GM12878 (cell line): ENCODE measurements around the gene DTL. TPM values are rescaled to one million over a fixed set of nuclear protein-coding genes. Genes with fewer than 3 reads are reported as not detected.

Source experiments
- ATAC-seq: fragments of 200-7000 bp; cut with Tn5 transposase; 3 replicates; pipeline ENCODE4 v1.9.1; 2020; ENCODE audit warnings: mild to moderate bottlenecking, moderate library complexity
- BruUV-seq: library from RNA; stranded (reverse); fragments of 400-500 nt; replicated peaks from 2 replicates; lab custom pipeline; 2021; lab: Mats Ljungman, UMichigan
- CTCF ChIA-PET: fragments of 300-600 bp; sonication (Branson Sonifier 250); formaldehyde crosslinking; extraction: SDS; loops from one replicate; lab custom pipeline; 2021; ENCODE audit warnings: inconsistent platforms; lab: Yijun Ruan, JAX
- POLR2A ChIA-PET: fragments of 350-600 bp; formaldehyde crosslinking; extraction: SDS; loops from one replicate; lab custom pipeline; 2021; ENCODE audit warnings: inconsistent platforms; lab: Charles Lee
- RAD21 ChIA-PET: fragments of 300-600 bp; sonication (Branson Sonifier 250); formaldehyde crosslinking; loops from one replicate; lab custom pipeline; 2023; ENCODE audit warnings: antibody characterized with exemption; ENCODE audit not compliant: unreplicated experiment; lab: Charles Lee
- SMC1A ChIA-PET: fragments of 300-600 bp; sonication (Branson Sonifier 250); formaldehyde crosslinking; loops from one replicate; lab custom pipeline; 2023; ENCODE audit not compliant: unreplicated experiment, uncharacterized antibody; lab: Charles Lee
- DNase-seq: peaks from one replicate; pipeline ENCODE4 v3.0.0-alpha.2; 2011; ENCODE audit warnings: low read depth, low spot score
- FAIRE-seq: peaks from 3 replicates; lab custom pipeline; 2011; peaks lifted over from hg19 to GRCh38; lab: Jason Lieb, UNC
- H2AFZ ChIP-seq: 2 replicates; pipeline ENCODE4 v1.6.0; 2011; ENCODE audit warnings: low read depth, low read length, control low read depth; ENCODE audit not compliant: control insufficient read depth
- H3K27ac ChIP-seq: 2 replicates; pipeline ENCODE4 v1.5.1; 2011; ENCODE audit warnings: control low read depth; ENCODE audit not compliant: control insufficient read depth, insufficient read depth
- H3K27me3 ChIP-seq, 2 experiments: replicated peaks in 1 of 2; 2 replicates each; pipeline versions ENCODE4 v1.6.0 to v1.6.1; 2011; ENCODE audit warnings: low read length in 1 of 2; ENCODE audit not compliant: control insufficient read depth in 2 of 2, insufficient read depth in 2 of 2
- H3K36me3 ChIP-seq, 2 experiments: 2 replicates each; pipeline ENCODE4 v1.5.1; 2011; ENCODE audit warnings: low read length in 1 of 2; ENCODE audit not compliant: control insufficient read depth in 2 of 2, insufficient read depth in 2 of 2
- H3K4me1 ChIP-seq: 2 replicates; pipeline ENCODE4 v1.6.1; 2011; ENCODE audit warnings: mild to moderate bottlenecking, low read length, moderate library complexity, mixed read lengths; ENCODE audit not compliant: control insufficient read depth, insufficient read depth
- H3K4me2 ChIP-seq: 2 replicates; pipeline ENCODE4 v1.6.0; 2011; ENCODE audit warnings: control low read depth; ENCODE audit not compliant: control insufficient read depth, insufficient read depth
- H3K4me3 ChIP-seq: fragments of 200-600 bp; sonication (generic); 2 replicates; pipeline ENCODE4 v1.5.1; 2016
- H3K79me2 ChIP-seq: 2 replicates; pipeline ENCODE4 v1.6.0; 2011; ENCODE audit warnings: low read length; ENCODE audit not compliant: control insufficient read depth, insufficient read depth
- H3K9ac ChIP-seq: 2 replicates; pipeline ENCODE4 v1.8.0; 2011; ENCODE audit warnings: low read length, control low read depth, mixed read lengths; ENCODE audit not compliant: control insufficient read depth, insufficient read depth
- H3K9me3 ChIP-seq: replicated peaks from 3 replicates; pipeline ENCODE4 v1.5.1; 2011; ENCODE audit warnings: mild to moderate bottlenecking, low read length; ENCODE audit not compliant: control insufficient read depth, insufficient read depth
- H4K20me1 ChIP-seq: 2 replicates; pipeline ENCODE4 v1.6.0; 2011; ENCODE audit not compliant: control insufficient read depth, insufficient read depth
- CREM ChIP-seq: IDR thresholded peaks from 2 replicates; pipeline ENCODE4 v1.6.1; 2014; ENCODE audit warnings: antibody characterized with exemption, low read depth
- JUND ChIP-seq: IDR thresholded peaks from 2 replicates; pipeline ENCODE4 v1.6.1; 2012; ENCODE audit warnings: low read depth, mild to moderate bottlenecking, low read length, improper control_type of control experiment, moderate library complexity
- LARP7 ChIP-seq: fragments of 450-650 bp; IDR thresholded peaks from 2 replicates; pipeline ENCODE4 v1.6.1; 2017; ENCODE audit warnings: mild to moderate bottlenecking
- MTA2 ChIP-seq: fragments of 450-650 bp; IDR thresholded peaks from 2 replicates; pipeline ENCODE4 v1.6.1; 2016; ENCODE audit warnings: low read depth, mild to moderate bottlenecking, moderate library complexity
- POLR2AphosphoS5 ChIP-seq: IDR thresholded peaks from 2 replicates; pipeline ENCODE4 v1.6.1; 2011; ENCODE audit warnings: mild to moderate bottlenecking, low read length, inconsistent platforms
- ZZZ3 ChIP-seq: IDR thresholded peaks from 2 replicates; pipeline ENCODE4 v1.6.1; 2011; ENCODE audit warnings: low read depth; ENCODE audit not compliant: control insufficient read depth, insufficient read length
- WGBS: methylation state at CpG from one replicate; pipeline ENCODE4 v1.1.6; 2016; ENCODE audit warnings: low lambda C conversion rate; ENCODE audit not compliant: insufficient replicate concordance, insufficient coverage; ENCODE audit errors: missing lambda C conversion rate; 5-methylcytosine and 5-hydroxymethylcytosine counted together
- in situ Hi-C: fragments of 300-500 bp; cut with MboI; formaldehyde crosslinking; loops from 9 replicates; pipeline ENCODE4 v1.14.3; 2018; ENCODE audit warnings: mixed read lengths
- intact Hi-C: fragments of 100-400 bp; cut with micrococcal nuclease; formaldehyde crosslinking; loops from one replicate; pipeline ENCODE4 v1.14.2; 2022; ENCODE audit not compliant: unreplicated experiment
- polyA plus RNA-seq, 11 experiments: library from polyadenylated mRNA; depleted of rRNA in 4 of 11; unstranded in 6 of 11; stranded (reverse) in 5 of 11; fragments of >200 nt; fragmentation: Nextera tagmentation in 4 of 11; fragmentation: Illumina TruSeq in 1 of 11; extraction: Ambion mirVana in 4 of 11; extraction: Trizol in 1 of 11; gene quantifications; 1 replicate in 1 of 11; 2 replicates in 10 of 11; pipeline versions ENCODE4 v1.2.1 to v1.2.3, GENCODE V29; 2011 to 2016; ENCODE audit warnings: inconsistent platforms in 2 of 11, missing spikeins in 2 of 11, low read depth in 1 of 11
- total RNA-seq, 4 experiments: library from RNA; depleted of rRNA in 3 of 4; stranded (reverse); fragments of >200 nt in 3 of 4; fragmentation: Illumina TruSeq in 1 of 4; extraction: Trizol in 1 of 4; gene quantifications; 2 replicates each; pipeline versions ENCODE4 v1.2.1 to v1.2.3, GENCODE V29; 2013 to 2021
- TF ChIP-seq, protein P1 (sequence below): fragments of 450-650 bp; IDR thresholded peaks from 2 replicates; pipeline ENCODE4 v1.6.1; 2016; ENCODE audit warnings: mild to moderate bottlenecking, moderate library complexity, borderline replicate concordance
- TF ChIP-seq, protein P2 (sequence below): fragments of 450-650 bp; IDR thresholded peaks from 2 replicates; pipeline ENCODE4 v1.6.1; 2017; ENCODE audit warnings: borderline replicate concordance

The DTL gene
- total and polyA plus RNA-seq, 10 of the 15 experiments (the other 5 are each of a cell fraction or from before 2014, with no cell fraction given) = 24.1 to 73.4 (median 52.2) TPM

GRCh38 chr1:212039622-212040021, 4.1 kb downstream of the DTL start:
- RAD21 ChIA-PET = interaction anchor here (0.5 to 10.4 kb wide), 12 partner anchors 8 to 715 kb away, joined by 3 to 177 read pairs (median 4); no protein-coding TSS in a partner anchor
- POLR2A ChIA-PET = interaction anchor here (0.6 to 1.3 kb wide), 5 partner anchors 10 to 416 kb away, joined by 3 to 4 read pairs (median 3); no protein-coding TSS in a partner anchor
- DNase-seq = no peak
- Histone ChIP-seq H3K27me3 (no peaks in the 10 kb centered on the region), H3K9me3 (no peaks in the 10 kb centered on the region; the same call in 1 of the 3 replicates), H2AFZ (peak overlapping the region; percentile 25; the same call in 1 of the 2 replicates), H3K4me2 (peak overlapping the region; percentile 67), H3K36me3 (peaks cover 2 to 4% of the 10 kb centered on the region in 2 experiments; a peak in 3 of 4 replicates), H3K4me1 (peaks cover 3% of the 10 kb centered on the region; the same call in 1 of the 2 replicates), H3K79me2 (peaks cover 81% of the 10 kb centered on the region), H3K9ac (no peak overlapping the region), H3K4me3 (peak overlapping the region; percentile 46; the same call in 1 of the 2 replicates), H3K27ac (no peak overlapping the region), H4K20me1 (no peaks in the 10 kb centered on the region)
- in situ Hi-C loops = loop anchor here (5.0 kb wide), 1 partner anchor 342 kb away; no protein-coding TSS in a partner anchor
- no peak for FAIRE-seq
- CTCF ChIA-PET = interaction anchor here (0.9 to 11.8 kb wide), 23 partner anchors 8 to 417 kb away, joined by 3 to 199 read pairs (median 5); no protein-coding TSS in a partner anchor
- 98% methylated on average over 2 of the region's 2 CpGs for WGBS
- ATAC-seq = no peak
- SMC1A ChIA-PET = interaction anchor here (0.8 to 8.9 kb wide), 20 partner anchors 10 to 416 kb away, joined by 3 to 158 read pairs (median 4); no protein-coding TSS in a partner anchor
- intact Hi-C loops = loop anchor here (10.0 kb wide), 1 partner anchor 465 kb away; the partner anchor contains the start of gene SLC30A1
- no TSS peak for BruUV-seq
- TF ChIP-seq POLR2AphosphoS5 (no peak), LARP7 (no peak), CREM (no peak), MTA2 (no peak), JUND (no peak), ZZZ3 (no peak)
- TF ChIP-seq, protein P1, sequence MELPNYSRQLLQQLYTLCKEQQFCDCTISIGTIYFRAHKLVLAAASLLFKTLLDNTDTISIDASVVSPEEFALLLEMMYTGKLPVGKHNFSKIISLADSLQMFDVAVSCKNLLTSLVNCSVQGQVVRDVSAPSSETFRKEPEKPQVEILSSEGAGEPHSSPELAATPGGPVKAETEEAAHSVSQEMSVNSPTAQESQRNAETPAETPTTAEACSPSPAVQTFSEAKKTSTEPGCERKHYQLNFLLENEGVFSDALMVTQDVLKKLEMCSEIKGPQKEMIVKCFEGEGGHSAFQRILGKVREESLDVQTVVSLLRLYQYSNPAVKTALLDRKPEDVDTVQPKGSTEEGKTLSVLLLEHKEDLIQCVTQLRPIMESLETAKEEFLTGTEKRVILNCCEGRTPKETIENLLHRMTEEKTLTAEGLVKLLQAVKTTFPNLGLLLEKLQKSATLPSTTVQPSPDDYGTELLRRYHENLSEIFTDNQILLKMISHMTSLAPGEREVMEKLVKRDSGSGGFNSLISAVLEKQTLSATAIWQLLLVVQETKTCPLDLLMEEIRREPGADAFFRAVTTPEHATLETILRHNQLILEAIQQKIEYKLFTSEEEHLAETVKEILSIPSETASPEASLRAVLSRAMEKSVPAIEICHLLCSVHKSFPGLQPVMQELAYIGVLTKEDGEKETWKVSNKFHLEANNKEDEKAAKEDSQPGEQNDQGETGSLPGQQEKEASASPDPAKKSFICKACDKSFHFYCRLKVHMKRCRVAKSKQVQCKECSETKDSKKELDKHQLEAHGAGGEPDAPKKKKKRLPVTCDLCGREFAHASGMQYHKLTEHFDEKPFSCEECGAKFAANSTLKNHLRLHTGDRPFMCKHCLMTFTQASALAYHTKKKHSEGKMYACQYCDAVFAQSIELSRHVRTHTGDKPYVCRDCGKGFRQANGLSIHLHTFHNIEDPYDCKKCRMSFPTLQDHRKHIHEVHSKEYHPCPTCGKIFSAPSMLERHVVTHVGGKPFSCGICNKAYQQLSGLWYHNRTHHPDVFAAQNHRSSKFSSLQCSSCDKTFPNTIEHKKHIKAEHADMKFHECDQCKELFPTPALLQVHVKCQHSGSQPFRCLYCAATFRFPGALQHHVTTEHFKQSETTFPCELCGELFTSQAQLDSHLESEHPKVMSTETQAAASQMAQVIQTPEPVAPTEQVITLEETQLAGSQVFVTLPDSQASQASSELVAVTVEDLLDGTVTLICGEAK = no peak
- TF ChIP-seq, protein P2, sequence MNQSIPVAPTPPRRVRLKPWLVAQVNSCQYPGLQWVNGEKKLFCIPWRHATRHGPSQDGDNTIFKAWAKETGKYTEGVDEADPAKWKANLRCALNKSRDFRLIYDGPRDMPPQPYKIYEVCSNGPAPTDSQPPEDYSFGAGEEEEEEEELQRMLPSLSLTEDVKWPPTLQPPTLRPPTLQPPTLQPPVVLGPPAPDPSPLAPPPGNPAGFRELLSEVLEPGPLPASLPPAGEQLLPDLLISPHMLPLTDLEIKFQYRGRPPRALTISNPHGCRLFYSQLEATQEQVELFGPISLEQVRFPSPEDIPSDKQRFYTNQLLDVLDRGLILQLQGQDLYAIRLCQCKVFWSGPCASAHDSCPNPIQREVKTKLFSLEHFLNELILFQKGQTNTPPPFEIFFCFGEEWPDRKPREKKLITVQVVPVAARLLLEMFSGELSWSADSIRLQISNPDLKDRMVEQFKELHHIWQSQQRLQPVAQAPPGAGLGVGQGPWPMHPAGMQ = no peak
